NT2/D1 (cell line): ENCODE measurements around the gene IRGM.

Experiments used
- DNase-seq: peaks from one replicate; pipeline ENCODE4 v3.0.0-alpha.2; 2011; ENCODE audit warnings: low read depth, low spot score
- H3K27me3 ChIP-seq: 2 replicates; pipeline ENCODE4 v1.6.0; 2011; ENCODE audit warnings: mild to moderate bottlenecking; ENCODE audit not compliant: insufficient read length, insufficient read depth
- H3K36me3 ChIP-seq: 2 replicates; pipeline ENCODE4 v1.6.1; 2011; ENCODE audit warnings: mild to moderate bottlenecking, low read length, mixed read lengths; ENCODE audit not compliant: insufficient read depth, insufficient read length
- H3K4me1 ChIP-seq: 2 replicates; pipeline ENCODE4 v1.5.1; 2011; ENCODE audit not compliant: insufficient read depth, insufficient read length
- H3K4me3 ChIP-seq: 2 replicates; pipeline ENCODE4 v1.5.1; 2011; ENCODE audit warnings: low read depth; ENCODE audit not compliant: insufficient read length
- H3K9ac ChIP-seq: 2 replicates; pipeline ENCODE4 v1.6.0; 2011; ENCODE audit warnings: low read depth; ENCODE audit not compliant: insufficient read length
- H3K9me3 ChIP-seq: 2 replicates; pipeline ENCODE4 v1.5.1; 2011; ENCODE audit warnings: mild to moderate bottlenecking, low read length; ENCODE audit not compliant: insufficient read depth
- YY1 ChIP-seq: IDR thresholded peaks from 2 replicates; pipeline ENCODE4 v1.6.1; 2011; ENCODE audit not compliant: insufficient read length, insufficient read depth
- ZNF274 ChIP-seq: IDR thresholded peaks from 2 replicates; pipeline ENCODE4 v1.6.1; 2011; ENCODE audit warnings: mild to moderate bottlenecking, low read depth, low read length

IRGM gene

GRCh38 chr5:150895431-150896428, 49.4 kb downstream of the IRGM start:
- Histone ChIP-seq H3K4me1 (no peaks in the 10 kb centered on the region), H3K9ac (no peak overlapping the region), H3K36me3 (peaks cover 69% of the 10 kb centered on the region), H3K4me3 (no peak overlapping the region), H3K9me3 (peaks cover 100% of the 10 kb centered on the region), H3K27me3 (no peaks in the 10 kb centered on the region)
- TF ChIP-seq YY1 (no peak), ZNF274 (peak; percentile 95)
- no peak for DNase-seq
